T47D (cell line): ENCODE measurements around the gene EFR3B.
"Not testable (repeated sequence)": the region's sequence is repeated elsewhere in the genome, so short reads cannot be mapped to it uniquely, and the experiment has no call there.

Experiments
- DNase-seq, 2 experiments: peaks; one replicate each; pipeline versions ENCODE4 v3.0.0 to v3.0.0-alpha.2; 2011 to 2012; ENCODE audit warnings: low read depth in 1 of 2, low spot score in 1 of 2
- JUND ChIP-seq: IDR thresholded peaks from 2 replicates; pipeline ENCODE4 v1.6.1; 2012; ENCODE audit warnings: low read depth
- in situ Hi-C: cut with HindIII; loops from 2 replicates; pipeline ENCODE4 v1.10.0; 2016; ENCODE audit warnings: low sequenced_read_pairs, low pct_unique_long_range_greater_than_20kb

The EFR3B gene

GRCh38 chr2:25109822-25110221 is 67.9 kb downstream of the EFR3B start:
- no peak for DNase-seq
- no peak for TF ChIP-seq JUND
- in situ Hi-C loops = no loop called here

DNA sequence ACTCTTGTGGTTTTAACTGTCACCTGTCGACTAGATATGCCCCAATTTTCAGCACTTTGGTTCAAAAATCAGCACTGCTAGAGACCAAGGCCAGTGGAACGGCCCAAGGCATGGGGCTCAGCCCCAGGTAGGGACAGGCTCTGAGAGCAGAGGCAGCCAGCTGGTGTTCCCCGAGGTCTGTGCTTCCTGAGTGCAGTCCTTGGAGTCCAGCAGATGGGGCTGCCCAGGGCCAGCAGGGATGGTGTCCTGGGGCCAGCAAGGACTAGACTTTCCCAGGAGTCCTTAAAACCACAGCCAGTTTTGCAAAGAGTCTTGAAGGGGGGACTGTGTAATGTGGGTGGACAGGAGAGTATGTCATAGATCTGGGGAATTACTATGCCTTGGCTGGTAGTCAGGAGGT is 70.2 kb downstream of the EFR3B start:
- no peak for DNase-seq
- no peak for TF ChIP-seq JUND
- in situ Hi-C loops = no loop called here

DNA sequence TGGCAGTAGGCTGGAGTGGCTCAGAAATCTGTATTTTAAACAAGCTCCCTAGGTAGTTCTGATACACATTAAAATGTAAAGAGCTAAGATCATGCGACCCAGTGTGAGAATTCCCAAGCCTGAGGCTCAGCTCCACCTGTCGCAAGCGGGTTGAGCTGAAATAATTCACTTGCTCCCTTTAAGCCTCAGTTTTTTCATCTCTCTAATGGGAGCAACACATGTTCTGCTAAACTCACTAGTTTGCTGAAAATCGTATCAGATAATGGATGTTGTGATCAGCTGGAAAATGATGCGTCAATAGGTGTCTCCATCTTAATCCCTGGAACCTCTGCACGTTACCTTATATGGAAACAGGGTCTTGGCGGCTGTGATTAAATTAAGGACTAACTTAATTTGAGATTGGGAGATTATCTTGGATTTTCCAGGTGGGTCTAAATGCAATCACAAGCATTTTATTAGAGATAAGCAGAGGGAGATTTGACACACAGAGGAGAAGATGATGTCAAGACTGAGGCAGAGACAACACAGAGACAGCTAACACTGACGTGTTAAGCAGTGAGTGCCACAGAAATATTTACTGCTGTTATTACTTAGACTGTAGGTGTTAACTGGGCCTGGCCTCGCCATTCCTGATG is 73.5 kb downstream of the EFR3B start:
- no peak for DNase-seq
- in situ Hi-C loops = no loop called here
- TF ChIP-seq JUND = no peak

GRCh38 chr2:25115902-25116301 is 74.0 kb downstream of the EFR3B start:
- in situ Hi-C loops = no loop called here
- TF ChIP-seq JUND = no peak
- peak in 1 of 2 experiments; percentile 43 for DNase-seq

DNA sequence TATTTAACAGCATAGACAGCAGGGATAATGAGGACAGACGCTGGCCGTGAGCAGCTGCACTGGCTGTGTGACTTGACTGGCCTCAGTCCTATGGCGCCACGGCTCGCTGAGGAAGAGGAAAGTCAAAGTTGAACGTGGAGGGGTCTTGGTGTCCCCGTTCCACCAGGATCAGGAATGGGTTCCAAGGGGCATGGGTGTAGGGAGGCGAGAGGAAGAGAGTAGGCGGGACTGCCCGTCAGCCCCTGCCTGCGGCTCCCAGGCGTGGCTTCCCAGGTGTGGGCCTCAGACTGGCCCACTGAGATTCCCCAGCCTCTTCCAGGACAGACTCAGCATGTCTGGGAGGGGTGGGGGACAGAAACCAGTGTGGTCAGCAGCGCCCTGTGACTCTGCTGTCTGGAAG is 75.1 kb downstream of the EFR3B start:
- TF ChIP-seq JUND = no peak
- DNase-seq = no peak
- in situ Hi-C loops = no loop called here

DNA sequence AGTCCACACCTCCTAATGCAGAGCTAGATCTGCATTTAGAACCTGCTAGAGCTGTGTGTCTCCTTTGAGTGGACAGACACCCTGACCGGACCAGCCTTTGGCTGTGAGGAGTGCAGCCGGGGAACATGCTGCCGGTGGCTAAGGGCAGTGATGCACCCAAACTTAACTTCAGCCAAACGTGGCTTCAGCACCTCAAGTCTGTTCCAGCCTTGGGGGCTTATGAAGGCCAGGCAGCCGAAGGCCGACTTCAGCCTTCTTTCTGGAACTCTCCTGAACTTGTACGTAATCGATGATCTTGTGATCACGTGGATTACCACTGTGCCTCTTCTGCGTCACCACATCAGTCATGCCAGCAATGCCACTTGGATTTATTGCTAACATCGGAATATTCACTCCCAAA is 77.4 kb downstream of the EFR3B start:
- in situ Hi-C loops = no loop called here
- no peak for DNase-seq
- TF ChIP-seq JUND = no peak

GRCh38 chr2:25122367-25122766 is 80.5 kb downstream of the EFR3B start:
- no peak for DNase-seq
- in situ Hi-C loops = no loop called here
- TF ChIP-seq JUND = no peak

DNA sequence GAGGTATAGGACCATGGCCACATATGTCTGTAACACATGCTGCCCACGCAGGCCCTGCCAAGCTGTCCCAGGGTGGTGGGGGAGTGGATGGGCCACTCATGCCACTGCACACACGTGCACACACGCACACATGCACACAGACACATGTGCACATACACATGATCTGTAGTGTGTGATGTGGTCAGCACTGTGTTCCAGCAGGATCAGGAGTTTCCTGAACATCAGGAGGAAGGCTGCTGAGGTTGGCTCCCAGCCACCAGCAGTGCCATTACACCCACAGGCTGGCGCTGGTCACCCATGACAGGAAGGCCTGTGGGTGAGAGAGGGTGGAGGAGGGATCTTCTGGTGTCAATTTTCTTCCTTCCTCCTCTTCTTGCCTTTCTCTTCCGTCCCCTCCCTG is 81.8 kb downstream of the EFR3B start:
- TF ChIP-seq JUND = no peak
- in situ Hi-C loops = no loop called here
- no peak for DNase-seq

DNA sequence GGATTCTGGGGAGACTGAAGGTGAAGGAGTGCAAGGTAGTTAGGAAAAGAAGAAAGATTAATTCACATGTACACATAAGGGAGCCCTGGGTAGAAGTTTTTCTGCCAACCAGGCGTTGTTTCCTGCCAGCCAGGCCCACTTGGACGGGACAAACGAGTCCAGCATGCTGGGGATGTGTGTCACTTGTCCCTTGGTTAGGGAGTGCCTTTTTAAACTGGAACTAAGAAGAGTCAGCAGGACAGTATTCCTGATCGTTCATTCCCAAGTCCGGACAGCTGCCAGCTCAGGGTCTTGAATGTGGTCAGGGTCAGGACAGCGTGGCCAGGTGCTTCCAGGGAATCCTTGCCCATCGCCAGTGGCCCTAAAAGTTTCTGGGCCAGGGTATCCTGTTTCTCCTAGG is 83.3 kb downstream of the EFR3B start:
- in situ Hi-C loops = no loop called here
- DNase-seq = no peak
- TF ChIP-seq JUND = no peak

DNA sequence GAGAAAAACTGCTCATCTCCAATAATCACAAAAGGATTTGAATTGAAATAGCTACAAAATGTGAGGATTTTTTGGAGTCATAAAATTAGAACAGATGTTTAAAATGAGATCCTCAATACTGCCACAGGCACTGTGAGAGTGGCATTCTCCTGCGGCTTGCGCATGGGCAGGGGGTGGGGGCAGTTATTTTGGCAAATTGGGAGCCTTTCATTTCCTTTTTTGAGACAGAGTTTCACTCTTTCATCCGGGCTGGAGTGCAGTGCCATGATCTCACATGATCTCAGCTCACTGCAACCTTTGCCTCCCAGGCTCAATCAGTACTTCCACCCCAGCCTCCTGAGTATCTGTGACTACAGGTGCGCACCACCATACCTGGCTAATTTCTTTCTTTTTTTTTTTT is 84.1 kb downstream of the EFR3B start:
- in situ Hi-C loops = no loop called here
- no peak for TF ChIP-seq JUND
- no peak for DNase-seq

- DNase-seq, in situ Hi-C loops: not testable (repeated sequence)
These were observed 85.2 kb downstream of the EFR3B start for GRCh38 chr2:25127071-25127470.

- in situ Hi-C loops = no loop called here
- no peak for TF ChIP-seq JUND
- no peak for DNase-seq
These were observed 85.8 kb downstream of the EFR3B start for GRCh38 chr2:25127646-25128045.

- no peak for TF ChIP-seq JUND
- in situ Hi-C loops = no loop called here
- DNase-seq = peak; percentile 65 to 81
These were observed 88.1 kb downstream of the EFR3B start for GRCh38 chr2:25129901-25130520.

GRCh38 chr2:25131253-25131566 is 89.3 kb downstream of the EFR3B start:
- in situ Hi-C loops = no loop called here
- DNase-seq = no peak
- no peak for TF ChIP-seq JUND
